MM.1S (cell line): ENCODE results near the gene ARHGEF26.

Experiments used
- CTCF ChIP-seq: fragments of 300-600 bp; sonication (generic); IDR thresholded peaks from 2 replicates; pipeline ENCODE4 v1.5.1; 2016; ENCODE audit warnings: antibody characterized with exemption, low read length, mixed read lengths
- EZH2 ChIP-seq: fragments of 300-600 bp; sonication (generic); optimal IDR thresholded peaks from 2 replicates; pipeline ENCODE3; 2017; ENCODE audit warnings: low read depth, mild to moderate bottlenecking, antibody characterized with exemption, low read length, mixed read lengths

GRCh38 chr3:154251610-154252009, 130.4 kb downstream of the ARHGEF26 start:
- TF ChIP-seq EZH2 (no peak), CTCF (no peak)
